Lung (tissue), 12 donors: ENCODE data around the gene STK32B. TPM values are rescaled to one million over a fixed set of nuclear protein-coding genes. Genes with fewer than 3 reads are reported as not detected.
"Not testable (repeated sequence)": the region's sequence is repeated elsewhere in the genome, so short reads cannot be mapped to it uniquely, and the experiment has no call there.

Source experiments
- ATAC-seq: fragments of 200-7000 bp; cut with Tn5 transposase; one replicate; pipeline ENCODE4 v1.9.1; 2020; ENCODE audit warnings: moderate number of reproducible peaks; ENCODE audit not compliant: insufficient read depth, low FRiP score
- DNase-seq, 3 donors: peaks; one replicate each; pipeline ENCODE4 v3.0.0-alpha.2; 2013 to 2017
- H3K27ac ChIP-seq, 2 donors: one replicate each; pipeline ENCODE4 v1.5.1; 2013; ENCODE audit warnings: mild to moderate bottlenecking in 2 of 2, moderate library complexity in 2 of 2, control low read depth in 1 of 2, inconsistent platforms in 1 of 2, low read depth in 1 of 2, low read length in 1 of 2
- H3K27me3 ChIP-seq, 3 donors: one replicate each; pipeline ENCODE4 v1.5.1; 2013; ENCODE audit warnings: low read length in 2 of 3; ENCODE audit not compliant: control insufficient read depth in 3 of 3, insufficient read depth in 3 of 3
- H3K36me3 ChIP-seq, 4 donors: one replicate each; pipeline ENCODE4 v1.5.1; 2013; ENCODE audit warnings: low read length in 4 of 4, mild to moderate bottlenecking in 1 of 4, moderate library complexity in 1 of 4; ENCODE audit not compliant: control insufficient read depth in 4 of 4, insufficient read depth in 4 of 4
- H3K4me1 ChIP-seq, 5 donors: one replicate each; pipeline ENCODE4 v1.5.1; 2013; ENCODE audit warnings: low read length in 5 of 5, mild to moderate bottlenecking in 2 of 5, moderate library complexity in 1 of 5; ENCODE audit not compliant: control insufficient read depth in 5 of 5, insufficient read depth in 5 of 5
- H3K4me3 ChIP-seq: one replicate; pipeline ENCODE4 v1.5.1; 2013; ENCODE audit warnings: mild to moderate bottlenecking, control low read depth, moderate library complexity
- H3K9ac ChIP-seq, 2 donors: one replicate each; pipeline ENCODE4 v1.5.1; 2013; ENCODE audit warnings: low read length in 2 of 2, control low read depth in 1 of 2; ENCODE audit not compliant: insufficient read depth in 1 of 2
- H3K9me3 ChIP-seq, 4 donors: one replicate each; pipeline ENCODE4 v1.5.1; 2013; ENCODE audit warnings: low read length in 3 of 4, mild to moderate bottlenecking in 1 of 4, moderate library complexity in 1 of 4; ENCODE audit not compliant: control insufficient read depth in 4 of 4, insufficient read depth in 3 of 4
- WGBS, 2 donors: extraction: QIAGEN DNeasy Blood & Tissue Kit; methylation state at CpG; one replicate each; pipeline ENCODE4 v1.1.7; 2013; 5-methylcytosine and 5-hydroxymethylcytosine counted together
- polyA plus RNA-seq, 2 donors: library from polyadenylated mRNA; stranded (reverse); fragments of 200-250 nt; gene quantifications; one replicate each; pipeline ENCODE4 v1.2.1, GENCODE V29; 2013
- total RNA-seq, 2 donors: library from RNA; depleted of rRNA in 1 of 2; stranded (reverse); fragments of >200 nt in 1 of 2; gene quantifications; one replicate each; pipeline ENCODE4 v1.2.1, GENCODE V29; 2014 to 2021
- TF ChIP-seq, protein P1 (sequence below): IDR thresholded peaks from 2 replicates; pipeline ENCODE4 v1.5.1; 2012; ENCODE audit warnings: mild to moderate bottlenecking; ENCODE audit errors: control extremely low read depth, extremely low read depth
- donor health status: control.
- donor health status: control.
- donor health status: Bipolar disorder and iron deficiency.
- donor health status: healthy.
- donor health status: DM: yes; HTN: yes; CAD: no.

STK32B gene
- total and polyA plus RNA-seq, 4 donors = 0.29 to 2.2 (median 1.4) TPM

DNA sequence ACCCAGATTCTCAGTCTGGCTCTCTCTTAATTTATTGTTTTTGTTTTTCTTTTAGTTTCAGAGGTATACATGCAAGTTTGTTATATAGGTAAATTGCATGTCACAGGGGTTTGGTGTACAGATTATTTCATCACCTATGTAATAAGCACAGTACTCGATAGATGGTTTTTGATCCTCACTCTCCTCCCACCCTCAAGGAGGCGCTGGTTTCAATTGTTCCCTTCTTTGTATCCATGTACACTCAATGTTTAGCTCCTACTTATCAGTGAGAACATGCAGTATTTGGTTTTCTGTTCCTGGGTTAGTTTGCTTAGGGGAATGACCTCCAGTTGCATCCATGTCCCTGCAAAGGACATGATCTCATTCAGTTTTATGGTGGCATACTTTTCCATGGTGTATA is 198.4 kb downstream of the STK32B start:
- H3K27me3 ChIP-seq = no peaks in the 10 kb centered on the region
- WGBS, 2 donors = 65 to 73% methylated on average over 2 of the region's 2 CpGs
- DNase-seq (no peak), ATAC-seq (no peak)
- no peak overlapping the region for H3K9ac ChIP-seq
- H3K4me1 ChIP-seq = no peaks in the 10 kb centered on the region
- no peak overlapping the region for H3K4me3 ChIP-seq
- no peaks in the 10 kb centered on the region for H3K36me3 ChIP-seq
- peaks cover 0 to 3% (median 0%) of the 10 kb centered on the region in 4 donors for H3K9me3 ChIP-seq
- TF ChIP-seq, protein P1, sequence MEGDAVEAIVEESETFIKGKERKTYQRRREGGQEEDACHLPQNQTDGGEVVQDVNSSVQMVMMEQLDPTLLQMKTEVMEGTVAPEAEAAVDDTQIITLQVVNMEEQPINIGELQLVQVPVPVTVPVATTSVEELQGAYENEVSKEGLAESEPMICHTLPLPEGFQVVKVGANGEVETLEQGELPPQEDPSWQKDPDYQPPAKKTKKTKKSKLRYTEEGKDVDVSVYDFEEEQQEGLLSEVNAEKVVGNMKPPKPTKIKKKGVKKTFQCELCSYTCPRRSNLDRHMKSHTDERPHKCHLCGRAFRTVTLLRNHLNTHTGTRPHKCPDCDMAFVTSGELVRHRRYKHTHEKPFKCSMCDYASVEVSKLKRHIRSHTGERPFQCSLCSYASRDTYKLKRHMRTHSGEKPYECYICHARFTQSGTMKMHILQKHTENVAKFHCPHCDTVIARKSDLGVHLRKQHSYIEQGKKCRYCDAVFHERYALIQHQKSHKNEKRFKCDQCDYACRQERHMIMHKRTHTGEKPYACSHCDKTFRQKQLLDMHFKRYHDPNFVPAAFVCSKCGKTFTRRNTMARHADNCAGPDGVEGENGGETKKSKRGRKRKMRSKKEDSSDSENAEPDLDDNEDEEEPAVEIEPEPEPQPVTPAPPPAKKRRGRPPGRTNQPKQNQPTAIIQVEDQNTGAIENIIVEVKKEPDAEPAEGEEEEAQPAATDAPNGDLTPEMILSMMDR = no peak
- no peak overlapping the region for H3K27ac ChIP-seq

DNA sequence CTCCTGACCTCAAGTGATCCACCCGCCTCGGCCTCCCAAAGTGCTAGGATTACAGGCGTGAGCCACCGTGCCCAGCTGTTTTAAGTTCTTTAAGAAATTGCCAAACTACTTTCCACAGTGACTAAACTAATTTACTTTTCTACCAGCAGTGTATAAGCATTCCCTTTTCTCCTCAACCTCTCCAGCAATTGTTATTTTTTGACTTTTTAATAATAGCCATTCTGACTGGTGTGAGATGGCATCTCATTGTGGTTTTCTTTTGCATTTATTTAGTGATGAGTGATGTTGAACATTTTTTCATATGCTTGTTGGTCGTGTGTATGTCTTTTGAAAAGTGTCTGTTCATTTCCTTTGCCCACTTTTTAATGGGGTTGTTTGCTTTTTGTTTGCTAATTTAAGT is 199.3 kb downstream of the STK32B start:
- H3K27me3 ChIP-seq, ATAC-seq, H3K36me3 ChIP-seq, H3K9ac ChIP-seq, H3K9me3 ChIP-seq, DNase-seq, H3K27ac ChIP-seq, H3K4me3 ChIP-seq, H3K4me1 ChIP-seq: not testable (repeated sequence)
- 61 to 76% methylated on average over 5 of the region's 5 CpGs for WGBS, 2 donors

DNA sequence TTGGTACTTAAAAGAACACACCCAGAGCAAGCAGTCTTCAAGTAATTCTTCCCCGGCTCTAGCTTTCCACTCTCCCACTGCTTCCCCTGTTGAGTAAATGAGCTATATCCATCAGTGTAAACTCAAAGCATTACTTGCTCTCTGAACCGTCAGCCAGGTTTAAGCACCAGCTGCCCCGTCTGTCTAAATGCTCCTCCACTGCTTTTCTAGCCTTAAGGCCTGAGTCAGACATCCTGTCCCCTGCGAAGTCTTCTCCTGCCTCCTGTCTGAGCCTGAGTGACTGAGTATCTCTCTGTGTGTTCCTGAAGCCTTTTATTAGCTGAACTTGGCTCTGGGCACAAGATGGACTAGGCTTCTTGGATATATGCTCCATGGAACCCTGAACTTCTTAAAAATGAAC is 205.1 kb downstream of the STK32B start:
- Histone ChIP-seq H3K4me1 (no peaks in the 10 kb centered on the region), H3K27me3 (no peaks in the 10 kb centered on the region), H3K36me3 (no peaks in the 10 kb centered on the region), H3K27ac (no peak overlapping the region), H3K9me3 (peaks cover 0 to 3% (median 1%) of the 10 kb centered on the region in 4 donors), H3K4me3 (no peak overlapping the region), H3K9ac (no peak overlapping the region)
- TF ChIP-seq, protein P1 = no peak
- no peak for ATAC-seq
- DNase-seq = no peak
- WGBS, 2 donors = 58 to 63% methylated on average over 4 of the region's 4 CpGs

DNA sequence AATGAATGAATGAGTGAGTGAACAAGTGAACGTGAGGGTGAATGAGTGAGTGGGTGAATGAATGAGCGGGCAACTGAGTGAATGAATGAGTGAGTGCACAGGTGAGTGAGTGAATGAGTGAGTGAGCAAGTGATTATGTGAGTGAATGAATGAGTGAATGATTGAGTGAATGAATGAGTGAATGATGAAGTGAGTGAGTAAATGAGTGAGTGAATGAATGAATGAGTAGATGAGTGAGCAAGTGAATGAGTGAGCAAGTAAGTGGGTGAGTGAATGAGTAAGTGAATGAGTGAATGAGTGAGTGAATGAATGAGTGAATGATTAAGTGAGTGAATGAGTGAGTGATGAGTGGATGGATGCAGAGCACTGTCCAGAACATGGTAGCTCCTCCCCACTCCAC is 205.8 kb downstream of the STK32B start:
- DNase-seq = no peak
- no peaks in the 10 kb centered on the region for H3K27me3 ChIP-seq
- no peak overlapping the region for H3K4me3 ChIP-seq
- TF ChIP-seq, protein P1 = no peak
- no peak for ATAC-seq
- 87 to 98% methylated on average over 2 of the region's 2 CpGs for WGBS, 2 donors
- peaks cover 0 to 3% (median 0%) of the 10 kb centered on the region in 4 donors for H3K9me3 ChIP-seq
- H3K4me1 ChIP-seq = no peaks in the 10 kb centered on the region
- no peak overlapping the region for H3K27ac ChIP-seq
- H3K9ac ChIP-seq = no peak overlapping the region
- H3K36me3 ChIP-seq = no peaks in the 10 kb centered on the region
